Measurements from ENCODE around the gene TWF1.

GRCh38 chr12:43848786-43849185 lies 42.7 kb upstream of the TWF1 start:
- no peak for TF ChIP-seq CTCF (IDR thresholded peaks at IDR 0.05)
- no peak for TF ChIP-seq POLR2A (IDR thresholded peaks at IDR 0.05)
